ENCODE data around the gene SOX21. TPM values are rescaled to one million over a fixed set of nuclear protein-coding genes. Genes with fewer than 3 reads are reported as not detected.

Gene SOX21
- total and polyA plus RNA-seq, 10 of the 15 experiments (the other 5 are each of a cell fraction or from before 2014, with no cell fraction given): not detected

- no peak for TF ChIP-seq PAX5 (IDR thresholded peaks at IDR 0.05; ENCODE audit: borderline replicate concordance, low read depth, low read length)
- no peak for TF ChIP-seq EZH2 (IDR thresholded peaks at IDR 0.05; ENCODE audit: borderline replicate concordance, control insufficient read depth, low read depth, low read length)
- no peak for TF ChIP-seq HDGF (IDR thresholded peaks at IDR 0.05)
- no peak for TF ChIP-seq BCL11A (IDR thresholded peaks at IDR 0.05; ENCODE audit: low read depth, low read length)
- TF ChIP-seq HDAC2 (IDR thresholded peaks at IDR 0.05): no peak
- no peak for TF ChIP-seq RAD51 (IDR thresholded peaks at IDR 0.05)
Measured at GRCh38 chr13:94700536-94700935, 11.8 kb downstream of the SOX21 start (continued).

DNA sequence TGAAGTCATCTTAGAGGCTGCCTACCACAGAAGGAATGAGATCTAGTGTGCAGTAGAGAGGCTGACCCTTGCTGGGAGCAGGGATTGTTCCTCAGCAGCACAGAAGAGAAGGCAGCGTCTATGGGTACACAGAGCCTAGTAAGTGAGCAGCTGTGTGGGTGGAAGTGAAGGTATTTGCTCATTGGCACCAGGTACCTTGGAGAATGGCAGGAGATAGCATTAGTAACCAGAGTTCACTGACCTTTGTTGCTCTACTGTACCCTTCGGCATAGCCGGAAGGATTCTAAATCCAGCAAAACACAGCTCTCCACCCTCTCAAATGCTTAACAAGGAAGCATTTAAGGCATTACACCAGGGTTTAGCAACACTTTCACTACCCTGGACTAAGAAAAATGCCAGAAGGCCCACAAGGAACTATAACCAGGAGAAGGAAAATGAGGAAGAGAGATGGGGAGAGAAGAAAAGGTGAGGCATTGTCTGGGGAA, 12.3 kb downstream of the SOX21 start:
- TF ChIP-seq HDAC6 (IDR thresholded peaks at IDR 0.05; ENCODE audit: unreplicated experiment) (no peak), DPF2 (IDR thresholded peaks at IDR 0.05) (no peak), POU2F2 (IDR thresholded peaks at IDR 0.05; ENCODE audit: borderline replicate concordance, low read depth, low read length) (no peak), KDM1A (IDR thresholded peaks at IDR 0.05; ENCODE audit: borderline replicate concordance) (no peak), PRDM15 (CRISPR knock-in tag; IDR thresholded peaks at IDR 0.05) (no peak), BMI1 (IDR thresholded peaks at IDR 0.05; ENCODE audit: borderline replicate concordance) (no peak)
- CTCF ChIA-PET: no interaction called here
- intact Hi-C loops (cut with micrococcal nuclease; ENCODE audit: unreplicated experiment) (no loop called here), in situ Hi-C loops (cut with MboI) (no loop called here)
- H3K4me2 ChIP-seq (ENCODE audit: control insufficient read depth, insufficient read depth): no peak overlapping the region
- no peaks in the 10 kb centered on the region for H4K20me1 ChIP-seq (ENCODE audit: control insufficient read depth, insufficient read depth)
- H3K9me3 ChIP-seq (replicated peaks; ENCODE audit: control insufficient read depth, insufficient read depth, low read length): no peaks in the 10 kb centered on the region; the same call in 2 of the 3 replicates
- ATAC-seq (no peak), FAIRE-seq (no peak), DNase-seq (ENCODE audit: low read depth, low spot score) (no peak)
- RAD21 ChIA-PET (ENCODE audit: unreplicated experiment): no interaction called here
- H3K9ac ChIP-seq (ENCODE audit: control insufficient read depth, insufficient read depth, low read length): no peak overlapping the region
- no peak overlapping the region for H2AFZ ChIP-seq (ENCODE audit: control insufficient read depth, low read depth, low read length)
- H3K4me1 ChIP-seq (ENCODE audit: control insufficient read depth, insufficient read depth, low read length): no peaks in the 10 kb centered on the region
- H3K27ac ChIP-seq (ENCODE audit: control insufficient read depth, insufficient read depth): no peak overlapping the region
- no peaks in the 10 kb centered on the region for H3K36me3 ChIP-seq (ENCODE audit: control insufficient read depth in 2 of 2, insufficient read depth in 2 of 2, low read length in 1 of 2)
- 63% methylated on average over 3 of the region's 3 CpGs for WGBS (ENCODE audit: insufficient coverage, insufficient replicate concordance, low lambda C conversion rate, missing lambda C conversion rate)
- no peaks in the 10 kb centered on the region for H3K79me2 ChIP-seq (ENCODE audit: control insufficient read depth, insufficient read depth, low read length)
- SMC1A ChIA-PET (ENCODE audit: uncharacterized antibody, unreplicated experiment): no interaction called here
- peaks cover 1 to 8% of the 10 kb centered on the region in 2 experiments; a peak in 3 of 4 replicates for H3K27me3 ChIP-seq (replicated peaks in 1 of 2; ENCODE audit: control insufficient read depth in 2 of 2, insufficient read depth in 2 of 2, low read length in 1 of 2)
- POLR2A ChIA-PET: no interaction called here
- no peak overlapping the region for H3K4me3 ChIP-seq
- no TSS peak for BruUV-seq (replicated peaks)

All from GM12878 (cell line).